Measurements from ENCODE around the gene ALG1. TPM values are rescaled to one million over a fixed set of nuclear protein-coding genes. Genes with fewer than 3 reads are reported as not detected.

Gene ALG1
- total RNA-seq, 1 experiment from 2014 or later: 36.2 TPM

Other genes with a start within 250 kb of the ALG1 start
- gene GLYR1, start 224.6 kb upstream of the ALG1 start, total RNA-seq (2021): 114 TPM in 2 replicates
- gene UBN1, start 224.4 kb upstream of the ALG1 start, total RNA-seq (2021): 51.8 and 55.2 TPM in 2 replicates
- 28.2 and 29.2 TPM in 2 replicates for gene PPL, start 134.7 kb upstream of the ALG1 start, total RNA-seq (2021)
- 3.2 and 4.1 TPM in 2 replicates for gene SEC14L5, start 113.5 kb upstream of the ALG1 start, total RNA-seq (2021)
- 12.1 and 12.7 TPM in 2 replicates for gene NAGPA, start 37.9 kb upstream of the ALG1 start, total RNA-seq (2021)
- gene C16orf89, start 5.9 kb upstream of the ALG1 start, total RNA-seq (2021): 2.0 and 2.5 TPM in 2 replicates
- gene EEF2KMT, start 26.0 kb downstream of the ALG1 start, total RNA-seq (2021): 16.4 and 18.1 TPM in 2 replicates